Measurements from ENCODE around the gene DNAI2. TPM values are rescaled to one million over a fixed set of nuclear protein-coding genes. Genes with fewer than 3 reads are reported as not detected.

Gene DNAI2
- total and polyA plus RNA-seq, 7 experiments from 2014 or later: 0.15 to 1.8 (median 0.88) TPM; not detected in 1

GRCh38 chr17:74342224-74342623 lies 68.2 kb downstream of the DNAI2 start:
- DNase-seq (no peak), ATAC-seq (no peak)
- no peak overlapping the region for H3K27ac ChIP-seq (ENCODE audit: low read depth, low read length)
- ChIA-PET POLR2A (no interaction called here), CTCF (no interaction called here)
- H3K36me3 ChIP-seq (ENCODE audit: control insufficient read depth in 2 of 3, insufficient read depth in 3 of 3, low read length in 3 of 3): no peaks in the 10 kb centered on the region
- H3K27me3 Mint-ChIP-seq: peaks cover 0 to 15% (median 2%) of the 10 kb centered on the region in 5 donors
- H3K4me3 ChIP-seq (ENCODE audit: low read length): no peak overlapping the region
- H3K4me3 Mint-ChIP-seq: no peak overlapping the region
- H3K9me3 ChIP-seq (ENCODE audit: control insufficient read depth in 2 of 3, low read length in 3 of 3): no peaks in the 10 kb centered on the region
- H3K4me1 Mint-ChIP-seq: no peaks in the 10 kb centered on the region
- H3K27ac Mint-ChIP-seq: no peak overlapping the region
- H3K27me3 ChIP-seq (ENCODE audit: control insufficient read depth in 2 of 2, insufficient read depth in 2 of 2, low read length in 2 of 2): no peaks in the 10 kb centered on the region
- H3K9me3 Mint-ChIP-seq: peaks cover 0 to 3% (median 0%) of the 10 kb centered on the region in 11 donors
- intact Hi-C loops (cut with micrococcal nuclease): no loop called here
- no peaks in the 10 kb centered on the region for H3K4me1 ChIP-seq (ENCODE audit: control insufficient read depth in 2 of 2, insufficient read depth in 2 of 2, low read length in 2 of 2)
- no peaks in the 10 kb centered on the region for H3K36me3 Mint-ChIP-seq

- no peak for ATAC-seq
- no peaks in the 10 kb centered on the region for H3K27me3 ChIP-seq (ENCODE audit: control insufficient read depth in 2 of 2, insufficient read depth in 2 of 2, low read length in 2 of 2)
- H3K4me1 ChIP-seq (ENCODE audit: control insufficient read depth in 2 of 2, insufficient read depth in 2 of 2, low read length in 2 of 2): no peaks in the 10 kb centered on the region
- DNase-seq: no peak
- Mint-ChIP-seq H3K36me3 (no peaks in the 10 kb centered on the region), H3K27ac (no peak overlapping the region), H3K4me3 (no peak overlapping the region), H3K9me3 (peaks cover 0 to 3% (median 0%) of the 10 kb centered on the region in 11 donors), H3K27me3 (peaks cover 0 to 15% (median 6%) of the 10 kb centered on the region in 5 donors), H3K4me1 (peaks cover 0 to 2% (median 0%) of the 10 kb centered on the region in 7 donors)
- no peak overlapping the region for H3K27ac ChIP-seq (ENCODE audit: low read depth, low read length)
- intact Hi-C loops (cut with micrococcal nuclease): no loop called here
- no peak overlapping the region for H3K4me3 ChIP-seq (ENCODE audit: low read length)
- no peaks in the 10 kb centered on the region for H3K9me3 ChIP-seq (ENCODE audit: control insufficient read depth in 2 of 3, low read length in 3 of 3)
- ChIA-PET CTCF (no interaction called here), POLR2A (no interaction called here)
- H3K36me3 ChIP-seq (ENCODE audit: control insufficient read depth in 2 of 3, insufficient read depth in 3 of 3, low read length in 3 of 3): no peaks in the 10 kb centered on the region
These were observed 69.1 kb downstream of the DNAI2 start for GRCh38 chr17:74343121-74343520.

DNA sequence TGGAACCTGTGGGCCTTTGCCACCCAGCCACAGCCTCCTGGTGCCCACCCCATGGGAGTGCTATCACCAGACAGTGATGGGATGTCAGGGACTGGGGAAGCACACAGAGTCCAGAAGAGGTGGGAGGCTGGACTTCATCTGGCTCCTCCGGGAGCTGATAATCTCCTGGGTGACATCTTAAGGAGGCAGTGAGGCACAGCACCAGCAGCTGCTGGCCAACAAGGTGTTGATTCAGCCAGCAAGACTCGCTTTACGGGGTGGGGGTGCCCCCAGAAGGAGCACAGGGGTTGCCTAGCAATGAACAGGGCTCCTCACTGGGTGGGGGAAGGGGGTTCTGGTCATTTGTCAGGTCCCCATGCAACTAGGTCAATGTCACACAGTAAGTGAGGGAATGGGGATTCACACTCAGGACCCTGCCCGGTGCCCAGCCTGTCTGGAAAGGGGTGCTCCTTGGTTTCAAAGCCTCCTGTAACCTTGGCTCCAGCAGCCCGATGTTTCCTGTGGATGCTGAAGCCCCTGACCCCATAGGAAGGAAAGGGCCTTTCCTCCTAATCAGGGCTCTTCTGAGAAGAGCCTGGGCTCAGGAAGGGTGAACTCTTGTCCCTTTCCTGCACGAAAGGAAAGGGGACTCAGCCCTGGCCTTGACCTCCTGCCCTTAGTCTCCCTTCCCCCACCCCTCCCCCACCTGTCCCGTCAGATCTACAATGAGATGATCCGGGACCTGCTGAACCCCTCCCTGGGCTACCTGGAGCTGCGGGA lies 69.7 kb downstream of the DNAI2 start:
- Mint-ChIP-seq H3K27ac (no peak overlapping the region), H3K36me3 (no peaks in the 10 kb centered on the region), H3K27me3 (peaks cover 0 to 18% (median 11%) of the 10 kb centered on the region in 5 donors), H3K4me1 (peaks cover 0 to 2% (median 0%) of the 10 kb centered on the region in 7 donors), H3K9me3 (peaks cover 0 to 3% (median 0%) of the 10 kb centered on the region in 11 donors), H3K4me3 (no peak overlapping the region)
- Histone ChIP-seq H3K36me3 (ENCODE audit: control insufficient read depth in 2 of 3, insufficient read depth in 3 of 3, low read length in 3 of 3) (no peaks in the 10 kb centered on the region), H3K9me3 (ENCODE audit: control insufficient read depth in 2 of 3, low read length in 3 of 3) (no peaks in the 10 kb centered on the region), H3K4me1 (ENCODE audit: control insufficient read depth in 2 of 2, insufficient read depth in 2 of 2, low read length in 2 of 2) (no peaks in the 10 kb centered on the region), H3K4me3 (ENCODE audit: low read length) (no peak overlapping the region), H3K27me3 (ENCODE audit: control insufficient read depth in 2 of 2, insufficient read depth in 2 of 2, low read length in 2 of 2) (no peaks in the 10 kb centered on the region), H3K27ac (ENCODE audit: low read depth, low read length) (no peak overlapping the region)
- intact Hi-C loops (cut with micrococcal nuclease): no loop called here
- CTCF ChIA-PET: interaction anchor here (1.4 kb wide), 1 partner anchor 131 kb away, joined by 3 read pairs; no protein-coding TSS in a partner anchor
- DNase-seq (no peak), ATAC-seq (no peak)
- POLR2A ChIA-PET: no interaction called here

GRCh38 chr17:74344658-74345057 lies 70.6 kb downstream of the DNAI2 start:
- no peak overlapping the region for H3K27ac ChIP-seq (ENCODE audit: low read depth, low read length)
- no peaks in the 10 kb centered on the region for H3K9me3 ChIP-seq (ENCODE audit: control insufficient read depth in 2 of 3, low read length in 3 of 3)
- no peaks in the 10 kb centered on the region for H3K4me1 ChIP-seq (ENCODE audit: control insufficient read depth in 2 of 2, insufficient read depth in 2 of 2, low read length in 2 of 2)
- Mint-ChIP-seq H3K27ac (no peak overlapping the region), H3K4me1 (peaks cover 0 to 2% (median 0%) of the 10 kb centered on the region in 7 donors), H3K36me3 (no peaks in the 10 kb centered on the region), H3K27me3 (peaks cover 0 to 17% (median 14%) of the 10 kb centered on the region in 5 donors), H3K9me3 (peaks cover 0 to 3% (median 0%) of the 10 kb centered on the region in 11 donors), H3K4me3 (no peak overlapping the region)
- no peaks in the 10 kb centered on the region for H3K27me3 ChIP-seq (ENCODE audit: control insufficient read depth in 2 of 2, insufficient read depth in 2 of 2, low read length in 2 of 2)
- ChIA-PET POLR2A (no interaction called here), CTCF (interaction anchor here (1.4 kb wide), 1 partner anchor 132 kb away, joined by 3 read pairs; no protein-coding TSS in a partner anchor)
- intact Hi-C loops (cut with micrococcal nuclease): no loop called here
- H3K4me3 ChIP-seq (ENCODE audit: low read length): no peak overlapping the region
- ATAC-seq: no peak
- DNase-seq: no peak
- no peaks in the 10 kb centered on the region for H3K36me3 ChIP-seq (ENCODE audit: control insufficient read depth in 2 of 3, insufficient read depth in 3 of 3, low read length in 3 of 3)

DNA sequence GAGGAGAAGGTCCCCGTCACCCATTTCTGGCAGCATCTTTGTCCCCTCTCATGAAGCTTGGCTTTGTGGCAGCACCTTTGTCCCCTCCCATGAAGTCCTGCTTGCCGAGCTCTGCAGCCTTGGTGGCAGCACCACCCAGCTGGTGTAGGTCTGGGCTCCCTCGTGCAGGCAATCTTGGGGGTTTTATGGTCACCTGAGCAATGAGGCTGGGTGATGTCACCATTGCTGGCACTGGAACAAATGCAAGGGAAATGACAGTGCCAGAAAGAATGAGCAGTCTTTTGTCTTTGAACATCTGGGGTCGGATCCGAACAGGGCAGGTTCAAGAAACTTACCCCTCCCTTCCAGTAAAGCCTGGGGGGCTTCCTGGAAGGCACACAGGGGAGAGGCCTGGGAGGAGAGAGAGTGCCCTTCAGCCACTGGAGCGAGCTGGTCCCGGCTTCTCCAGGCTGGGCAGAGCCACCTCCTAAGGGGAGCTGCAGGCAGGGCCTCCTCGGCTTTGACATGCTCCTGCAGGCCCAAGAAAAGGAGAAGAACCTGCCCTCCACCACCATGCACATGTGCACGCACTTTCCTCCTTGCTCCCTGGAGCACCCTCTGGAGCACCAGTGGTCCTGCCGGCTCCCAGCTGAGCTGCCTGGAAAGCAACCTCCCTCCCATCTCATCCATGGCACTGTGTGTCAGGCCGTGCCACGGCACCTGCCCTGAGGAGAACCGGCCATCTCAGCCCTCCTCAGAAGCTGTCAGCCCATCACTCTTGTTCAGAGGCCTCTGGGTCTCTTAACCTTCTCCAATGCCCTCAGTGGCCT lies 71.6 kb downstream of the DNAI2 start:
- H3K27me3 ChIP-seq (ENCODE audit: control insufficient read depth in 2 of 2, insufficient read depth in 2 of 2, low read length in 2 of 2): no peaks in the 10 kb centered on the region
- Mint-ChIP-seq H3K36me3 (no peaks in the 10 kb centered on the region), H3K9me3 (peaks cover 0 to 3% (median 0%) of the 10 kb centered on the region in 11 donors), H3K27me3 (peaks cover 0 to 21% (median 10%) of the 10 kb centered on the region in 5 donors), H3K27ac (no peak overlapping the region), H3K4me3 (no peak overlapping the region), H3K4me1 (peaks cover 0 to 2% (median 0%) of the 10 kb centered on the region in 7 donors)
- no peak overlapping the region for H3K27ac ChIP-seq (ENCODE audit: low read depth, low read length)
- ChIA-PET POLR2A (no interaction called here), CTCF (interaction anchor here (1.4 kb wide), 1 partner anchor 133 kb away, joined by 3 read pairs; no protein-coding TSS in a partner anchor)
- intact Hi-C loops (cut with micrococcal nuclease): no loop called here
- H3K4me3 ChIP-seq (ENCODE audit: low read length): no peak overlapping the region
- H3K36me3 ChIP-seq (ENCODE audit: control insufficient read depth in 2 of 3, insufficient read depth in 3 of 3, low read length in 3 of 3): no peaks in the 10 kb centered on the region
- no peaks in the 10 kb centered on the region for H3K4me1 ChIP-seq (ENCODE audit: control insufficient read depth in 2 of 2, insufficient read depth in 2 of 2, low read length in 2 of 2)
- no peaks in the 10 kb centered on the region for H3K9me3 ChIP-seq (ENCODE audit: control insufficient read depth in 2 of 3, low read length in 3 of 3)
- ATAC-seq: no peak
- DNase-seq: no peak

- Mint-ChIP-seq H3K27ac (no peak overlapping the region), H3K27me3 (peaks cover 5 to 35% (median 13%) of the 10 kb centered on the region in 5 donors), H3K36me3 (no peaks in the 10 kb centered on the region), H3K9me3 (peaks cover 0 to 2% (median 0%) of the 10 kb centered on the region in 11 donors), H3K4me1 (peaks cover 0 to 3% (median 0%) of the 10 kb centered on the region in 7 donors), H3K4me3 (no peak overlapping the region)
- ChIA-PET POLR2A (no interaction called here), CTCF (no interaction called here)
- Histone ChIP-seq H3K27me3 (ENCODE audit: control insufficient read depth in 2 of 2, insufficient read depth in 2 of 2, low read length in 2 of 2) (peaks cover 0 to 3% of the 10 kb centered on the region in 2 donors), H3K36me3 (ENCODE audit: control insufficient read depth in 2 of 3, insufficient read depth in 3 of 3, low read length in 3 of 3) (no peaks in the 10 kb centered on the region), H3K4me1 (ENCODE audit: control insufficient read depth in 2 of 2, insufficient read depth in 2 of 2, low read length in 2 of 2) (no peaks in the 10 kb centered on the region), H3K27ac (ENCODE audit: low read depth, low read length) (no peak overlapping the region), H3K9me3 (ENCODE audit: control insufficient read depth in 2 of 3, low read length in 3 of 3) (no peaks in the 10 kb centered on the region), H3K4me3 (ENCODE audit: low read length) (no peak overlapping the region)
- intact Hi-C loops (cut with micrococcal nuclease): no loop called here
- DNase-seq (no peak), ATAC-seq (no peak)
These were observed 73.6 kb downstream of the DNAI2 start for GRCh38 chr17:74347646-74348045.
